Smooth muscle cell of the brain vasculature (primary cell): Measurements from ENCODE around the gene ADGRG6.
"Not testable (repeated sequence)": the region's sequence is repeated elsewhere in the genome, so short reads cannot be mapped to it uniquely, and the experiment has no call there.

ENCODE experiments used
- DNase-seq: peaks from one replicate; pipeline ENCODE4 v3.0.0-alpha.2; 2012; ENCODE audit warnings: low read depth, low spot score

ADGRG6 gene

GRCh38 chr6:142443102-142443501 is 141.3 kb downstream of the ADGRG6 start:
- no peak for DNase-seq

GRCh38 chr6:142443532-142443931 is 141.7 kb downstream of the ADGRG6 start:
- no peak for DNase-seq

GRCh38 chr6:142444376-142444775 is 142.6 kb downstream of the ADGRG6 start:
- DNase-seq: no peak

- no peak for DNase-seq
These were observed 143.1 kb downstream of the ADGRG6 start for GRCh38 chr6:142444881-142445301.

- no peak for DNase-seq
These were observed 144.4 kb downstream of the ADGRG6 start for GRCh38 chr6:142446168-142446567.

- no peak for DNase-seq
These were observed 144.8 kb downstream of the ADGRG6 start for GRCh38 chr6:142446576-142446975.

- DNase-seq: no peak
These were observed 146.4 kb downstream of the ADGRG6 start for GRCh38 chr6:142448091-142448729.

- DNase-seq: not testable (repeated sequence)
These were observed 149.0 kb downstream of the ADGRG6 start for GRCh38 chr6:142450856-142451255.

- DNase-seq: no peak
These were observed 151.2 kb downstream of the ADGRG6 start for GRCh38 chr6:142452993-142453392.

GRCh38 chr6:142454196-142454595 is 152.4 kb downstream of the ADGRG6 start:
- DNase-seq: not testable (repeated sequence)

GRCh38 chr6:142454848-142455247 is 153.0 kb downstream of the ADGRG6 start:
- DNase-seq: not testable (repeated sequence)

- DNase-seq: no peak
These were observed 154.3 kb downstream of the ADGRG6 start for GRCh38 chr6:142455957-142456589.

- no peak for DNase-seq
These were observed 156.0 kb downstream of the ADGRG6 start for GRCh38 chr6:142457638-142458406.

GRCh38 chr6:142458836-142459235 is 157.0 kb downstream of the ADGRG6 start:
- no peak for DNase-seq

- no peak for DNase-seq
These were observed 157.5 kb downstream of the ADGRG6 start for GRCh38 chr6:142459271-142459670.

GRCh38 chr6:142462260-142462659 is 160.5 kb downstream of the ADGRG6 start:
- no peak for DNase-seq

- DNase-seq: no peak
These were observed 162.2 kb downstream of the ADGRG6 start for GRCh38 chr6:142463988-142464387.

GRCh38 chr6:142469220-142469619 is 167.4 kb downstream of the ADGRG6 start:
- DNase-seq: no peak

- DNase-seq: no peak
These were observed 168.6 kb downstream of the ADGRG6 start for GRCh38 chr6:142470421-142470820.

GRCh38 chr6:142474531-142475289 is 172.9 kb downstream of the ADGRG6 start:
- peak; percentile 28 for DNase-seq

- DNase-seq: no peak
These were observed 174.6 kb downstream of the ADGRG6 start for GRCh38 chr6:142476452-142476851.

- DNase-seq: no peak
These were observed 176.3 kb downstream of the ADGRG6 start for GRCh38 chr6:142478117-142478516.
